Stimulated activated CD8-positive, alpha-beta memory T cell treated with anti-CD3 and anti-CD28 coated beads, Interleukin-4, amount 100 ng/mL, for 24 hours (primary cell): ENCODE results near the gene COA8.
A peak's percentile ranks its signal among the peaks of the same experiment; 100 is the strongest.

ENCODE experiments used
- DNase-seq: peaks from one replicate; pipeline ENCODE4 v3.0.0-alpha.2; 2020; ENCODE audit warnings: low read depth

Gene COA8, protein sequence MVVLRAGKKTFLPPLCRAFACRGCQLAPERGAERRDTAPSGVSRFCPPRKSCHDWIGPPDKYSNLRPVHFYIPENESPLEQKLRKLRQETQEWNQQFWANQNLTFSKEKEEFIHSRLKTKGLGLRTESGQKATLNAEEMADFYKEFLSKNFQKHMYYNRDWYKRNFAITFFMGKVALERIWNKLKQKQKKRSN

DNA sequence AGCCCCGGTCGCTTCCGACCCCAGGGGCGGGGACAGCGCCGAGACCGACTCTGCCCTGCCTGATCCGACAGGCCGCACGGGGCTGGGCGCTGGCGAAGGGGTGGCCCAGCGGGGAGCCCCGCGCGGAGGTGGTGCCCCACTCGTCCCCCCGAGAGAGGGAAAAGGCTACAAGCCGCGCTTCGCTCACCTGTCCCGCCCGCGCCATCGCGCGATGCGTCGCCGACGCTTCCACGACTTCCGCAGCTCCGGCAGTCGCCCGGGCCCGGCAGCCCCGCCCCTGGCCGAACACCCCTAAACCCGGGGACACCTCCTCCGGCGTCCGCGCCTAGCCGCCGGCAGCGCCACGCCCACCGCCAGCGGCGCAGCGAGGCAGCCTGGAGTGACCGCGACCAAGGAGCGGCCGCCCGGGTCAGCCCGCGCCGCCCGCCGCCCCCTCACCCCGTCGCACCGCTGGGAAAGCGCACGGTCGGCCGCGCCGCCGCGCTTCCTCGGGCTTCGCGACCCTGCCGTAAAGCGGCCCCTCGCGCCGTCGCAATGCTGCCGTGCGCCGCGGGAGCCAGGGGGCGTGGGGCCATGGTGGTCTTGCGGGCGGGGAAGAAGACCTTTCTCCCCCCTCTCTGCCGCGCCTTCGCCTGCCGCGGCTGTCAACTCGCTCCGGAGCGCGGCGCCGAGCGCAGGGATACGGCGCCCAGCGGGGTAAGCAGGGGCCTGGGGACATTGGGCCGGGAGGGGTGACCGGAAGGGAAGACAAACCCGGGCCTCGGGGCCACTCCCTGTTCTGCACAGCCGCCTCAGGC is at the start of gene COA8, which contains the start of gene BAG5:
Gene COA8, plus strand, starts transcription at position 532 of the 797 bp plus-strand sequence. Its CDS starts 42 bp downstream, at position 574.
Gene BAG5, minus strand, starts transcription at position 229 of the 797 bp plus-strand sequence. CDS start 1,493 bp downstream, outside the sequence.
- DNase-seq = peak; percentile 79

DNA sequence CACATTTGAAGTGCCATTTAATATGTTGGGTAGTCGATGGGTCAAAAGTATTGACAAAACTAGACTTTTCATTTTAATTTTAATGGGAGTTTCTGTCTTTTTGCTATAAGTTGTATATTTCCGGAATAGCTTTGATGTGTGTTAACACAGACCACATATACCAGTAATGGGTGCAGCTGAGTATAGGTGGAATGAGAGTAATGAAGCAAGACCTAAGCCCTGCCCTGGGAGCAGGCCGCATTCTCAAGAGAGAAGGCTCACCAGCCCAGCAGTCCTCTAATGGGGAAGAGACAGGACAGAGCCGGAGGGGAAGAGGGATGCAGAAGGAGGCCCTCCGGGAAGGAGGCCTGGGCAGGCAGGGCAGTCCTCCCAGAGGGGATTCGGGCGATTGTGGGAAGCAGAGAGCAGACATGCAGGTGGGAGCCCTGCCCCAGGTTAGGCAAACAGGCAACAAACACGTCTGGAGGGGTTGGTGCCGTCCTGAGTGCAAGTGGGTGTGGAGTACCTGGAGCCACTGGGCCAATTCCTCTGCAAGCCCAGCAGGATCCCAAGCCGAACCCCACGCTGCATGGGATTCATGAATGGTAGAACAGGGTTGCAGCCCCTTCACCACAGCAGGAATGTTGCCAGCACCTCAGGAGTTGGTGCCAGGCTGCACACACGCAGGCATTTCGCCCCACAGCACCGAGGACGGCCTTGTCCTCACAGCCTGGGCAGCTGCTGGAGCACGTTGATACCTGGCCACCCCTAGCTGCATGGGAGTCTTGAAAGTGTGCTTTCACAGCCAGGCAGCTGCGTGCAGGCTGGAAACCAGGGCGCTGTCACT is 48.0 kb upstream of the COA8 start:
- DNase-seq = no peak

- DNase-seq = no peak
Observed at GRCh38 chr14:103516426-103517173, 46.2 kb upstream of the COA8 start.

DNA sequence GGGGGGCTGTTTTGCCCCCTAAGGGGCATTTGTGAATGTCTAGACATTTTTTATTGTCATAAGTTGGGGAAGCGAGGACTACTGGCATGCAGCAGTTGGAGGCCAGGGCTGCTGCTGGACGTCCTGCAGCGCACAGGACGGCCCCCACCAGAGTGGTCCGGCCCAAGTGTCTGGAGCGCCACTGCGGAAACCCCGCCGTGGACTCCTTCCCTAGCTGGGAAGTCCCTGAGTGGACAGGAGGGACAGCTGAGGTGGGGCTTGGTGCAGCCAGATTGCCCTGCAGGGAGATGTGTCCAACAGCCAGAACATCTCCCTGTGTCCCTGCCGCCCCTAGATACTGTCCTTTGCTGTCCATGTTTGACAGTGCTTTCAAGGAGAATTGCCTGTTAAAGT is 45.6 kb upstream of the COA8 start:
- no peak for DNase-seq

DNA sequence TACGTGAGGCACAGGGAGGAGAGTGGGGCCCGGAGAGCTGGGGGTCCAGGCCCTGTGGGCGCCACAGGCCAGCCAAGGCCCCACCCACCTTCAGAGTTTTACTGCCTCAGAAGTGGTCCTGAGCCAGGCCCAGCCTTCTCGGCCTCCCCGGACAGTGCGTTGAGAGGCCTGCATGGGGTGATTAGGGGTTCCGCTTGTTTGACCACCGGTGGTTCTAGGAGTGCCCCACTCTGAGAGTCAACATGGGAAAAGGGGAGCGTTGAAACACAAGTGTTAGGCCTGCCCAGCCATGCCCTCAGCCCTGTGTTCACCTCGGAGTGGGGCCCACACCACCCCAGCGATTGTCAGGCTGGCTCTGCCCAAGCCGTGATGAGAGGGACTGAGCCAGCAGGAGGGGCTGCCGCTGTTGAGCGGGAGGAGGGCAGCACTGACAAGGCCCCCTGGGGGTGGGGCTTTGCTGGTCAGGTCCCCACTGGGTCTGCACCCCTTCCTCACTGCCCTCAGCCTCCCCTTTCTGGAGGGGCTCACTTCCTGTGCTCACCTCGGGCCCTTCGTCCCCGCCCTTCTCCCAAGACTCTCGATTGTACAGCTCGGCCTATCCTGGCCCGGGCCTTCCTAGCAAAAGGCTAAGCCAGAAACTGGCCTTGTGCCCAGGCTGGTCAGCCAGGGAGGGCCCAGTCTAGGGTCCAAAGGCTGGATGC is 44.9 kb upstream of the COA8 start:
- DNase-seq = no peak

- peak; percentile 42 for DNase-seq
Observed at GRCh38 chr14:103518422-103519042, 44.2 kb upstream of the COA8 start.

GRCh38 chr14:103519043-103519836 is 43.5 kb upstream of the COA8 start:
- DNase-seq = no peak

- no peak for DNase-seq
Observed at GRCh38 chr14:103519837-103520212, 42.9 kb upstream of the COA8 start.

- no peak for DNase-seq
Observed at GRCh38 chr14:103520269-103520656, 42.5 kb upstream of the COA8 start.

- DNase-seq = peak; percentile 30
Observed at GRCh38 chr14:103520657-103521437, 41.9 kb upstream of the COA8 start.

DNA sequence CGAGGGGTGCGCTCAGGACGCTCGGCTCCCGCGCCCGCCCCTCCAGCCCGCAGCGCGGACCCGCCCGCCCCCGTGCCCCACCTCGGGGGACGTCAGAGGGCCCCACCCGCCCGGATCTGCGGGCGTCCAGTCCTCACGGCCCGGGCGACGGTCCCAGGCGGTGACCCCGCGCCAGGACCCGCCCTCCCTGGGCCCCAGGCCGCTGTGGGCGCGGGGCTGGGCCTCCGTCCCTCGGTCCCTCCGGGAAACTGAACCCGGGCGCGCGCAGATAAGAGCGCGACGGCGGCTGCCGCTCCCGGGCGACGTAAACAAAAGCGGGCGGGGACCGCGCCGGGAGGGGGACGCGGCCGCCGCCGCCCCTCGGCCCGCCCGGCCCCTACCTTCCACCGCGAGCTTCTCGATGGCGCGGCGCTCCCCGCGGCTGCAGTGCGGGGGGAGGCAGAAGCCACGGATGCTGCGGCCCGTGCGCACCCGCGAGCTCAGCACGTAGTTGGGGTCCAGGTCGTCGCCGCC is 41.3 kb upstream of the COA8 start:
- no peak for DNase-seq

DNA sequence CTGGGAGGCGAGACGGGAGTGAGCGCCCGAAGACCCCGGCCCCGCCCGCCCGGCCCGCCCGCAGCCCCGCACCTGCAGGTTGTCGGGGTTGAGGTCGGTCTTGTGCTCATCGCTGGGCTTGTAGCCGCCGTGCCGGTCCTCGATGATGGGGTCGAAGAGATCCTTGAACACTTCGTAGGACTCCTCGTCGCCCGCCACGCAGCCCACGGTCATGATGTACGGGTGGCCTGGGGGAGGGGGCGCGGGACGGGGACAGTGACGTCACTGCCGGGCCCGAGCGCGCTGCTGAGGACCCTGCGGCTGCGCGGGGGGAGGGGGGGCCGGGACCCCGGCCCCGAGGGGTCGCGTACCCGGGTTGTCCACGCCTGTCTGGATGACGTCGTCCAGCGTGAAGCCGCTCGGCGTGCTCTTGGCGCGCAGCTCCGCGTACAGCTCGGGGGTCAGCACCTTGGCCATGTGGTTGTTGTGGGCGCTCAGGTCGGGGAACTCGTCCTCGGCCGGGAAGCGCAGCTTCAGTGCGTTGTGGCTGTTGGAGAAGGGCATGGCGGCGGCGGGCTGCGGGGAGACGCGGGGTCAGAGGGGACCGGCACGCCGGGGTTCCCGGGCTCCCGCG is 40.7 kb upstream of the COA8 start:
- no peak for DNase-seq

- DNase-seq = no peak
Observed at GRCh38 chr14:103522649-103523574, 39.8 kb upstream of the COA8 start, which contains the start of gene CKB. TSS of gene CKB (minus strand) at chr14:103522830. CDS start at chr14:103522493, 337 bp downstream.

GRCh38 chr14:103523575-103523954 is 39.2 kb upstream of the COA8 start:
- DNase-seq = no peak

GRCh38 chr14:103524002-103524935 is 38.5 kb upstream of the COA8 start:
- no peak for DNase-seq
